Nephron progenitor cell (in vitro differentiated cells): Measurements from ENCODE around the gene HSPA9.

Experiments used
- DNase-seq: peaks from one replicate; pipeline ENCODE4 v3.0.0; 2021
- H3K27ac Mint-ChIP-seq: 2 replicates; pipeline ENCODE4 v1.8.0; 2021; ENCODE audit warnings: mild to moderate bottlenecking, moderate library complexity, mixed read lengths
- H3K27me3 Mint-ChIP-seq: 2 replicates; pipeline ENCODE4 v1.8.0; 2021; ENCODE audit warnings: mild to moderate bottlenecking, low read depth, mixed read lengths; ENCODE audit not compliant: poor library complexity
- H3K36me3 Mint-ChIP-seq: 2 replicates; pipeline ENCODE4 v1.8.0; 2021; ENCODE audit warnings: low read depth, mixed read lengths
- H3K4me1 Mint-ChIP-seq: 2 replicates; pipeline ENCODE4 v1.8.0; 2021; ENCODE audit warnings: mixed read lengths
- H3K4me3 Mint-ChIP-seq: 2 replicates; pipeline ENCODE4 v1.8.0; 2021; ENCODE audit warnings: mild to moderate bottlenecking, moderate library complexity, mixed read lengths
- H3K9me3 Mint-ChIP-seq: 2 replicates; pipeline ENCODE4 v1.8.0; 2021; ENCODE audit warnings: mild to moderate bottlenecking, moderate library complexity, mixed read lengths
- TF ChIP-seq, protein P1 (sequence below): fragments of 200-600 bp; sonication (generic); IDR thresholded peaks from 2 replicates; pipeline ENCODE4 v1.5.0; 2021; ENCODE audit warnings: antibody characterized with exemption

The HSPA9 gene

DNA sequence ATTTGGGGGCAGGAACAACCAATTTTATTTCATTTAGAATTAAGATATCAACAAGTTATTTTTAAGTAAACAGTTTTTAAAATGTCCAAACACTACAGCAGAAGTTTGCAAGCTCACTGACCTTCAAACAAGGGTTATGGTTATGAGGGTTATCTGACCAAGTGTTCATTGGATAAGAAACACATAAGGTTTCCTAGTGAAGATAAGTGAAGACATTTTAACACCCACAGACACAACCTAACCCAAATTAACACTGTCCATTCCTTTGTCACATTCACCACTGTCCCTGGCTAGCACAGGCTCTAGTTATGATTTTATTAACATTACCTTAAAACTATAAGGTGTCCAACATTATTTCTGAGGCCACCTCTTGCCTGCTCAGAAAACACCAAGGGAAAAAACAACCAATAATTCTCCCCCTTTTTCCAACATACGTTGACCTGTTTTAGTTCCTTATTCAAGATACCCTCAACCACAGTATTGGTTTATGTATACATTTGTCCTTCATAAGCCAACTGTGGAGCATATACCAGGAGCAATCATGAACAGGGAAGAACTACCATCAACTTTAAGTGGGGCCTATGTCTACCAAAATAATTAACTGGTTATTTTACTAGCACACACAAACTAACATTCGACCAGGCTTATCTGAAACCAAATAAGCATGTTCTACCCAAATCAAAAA lies 36.1 kb downstream of the HSPA9 start:
- Mint-ChIP-seq H3K36me3 (peaks cover 41% of the 10 kb centered on the region), H3K4me1 (peaks cover 29% of the 10 kb centered on the region), H3K4me3 (no peak overlapping the region), H3K27me3 (no peaks in the 10 kb centered on the region), H3K27ac (no peak overlapping the region), H3K9me3 (no peaks in the 10 kb centered on the region)
- TF ChIP-seq, protein P1, sequence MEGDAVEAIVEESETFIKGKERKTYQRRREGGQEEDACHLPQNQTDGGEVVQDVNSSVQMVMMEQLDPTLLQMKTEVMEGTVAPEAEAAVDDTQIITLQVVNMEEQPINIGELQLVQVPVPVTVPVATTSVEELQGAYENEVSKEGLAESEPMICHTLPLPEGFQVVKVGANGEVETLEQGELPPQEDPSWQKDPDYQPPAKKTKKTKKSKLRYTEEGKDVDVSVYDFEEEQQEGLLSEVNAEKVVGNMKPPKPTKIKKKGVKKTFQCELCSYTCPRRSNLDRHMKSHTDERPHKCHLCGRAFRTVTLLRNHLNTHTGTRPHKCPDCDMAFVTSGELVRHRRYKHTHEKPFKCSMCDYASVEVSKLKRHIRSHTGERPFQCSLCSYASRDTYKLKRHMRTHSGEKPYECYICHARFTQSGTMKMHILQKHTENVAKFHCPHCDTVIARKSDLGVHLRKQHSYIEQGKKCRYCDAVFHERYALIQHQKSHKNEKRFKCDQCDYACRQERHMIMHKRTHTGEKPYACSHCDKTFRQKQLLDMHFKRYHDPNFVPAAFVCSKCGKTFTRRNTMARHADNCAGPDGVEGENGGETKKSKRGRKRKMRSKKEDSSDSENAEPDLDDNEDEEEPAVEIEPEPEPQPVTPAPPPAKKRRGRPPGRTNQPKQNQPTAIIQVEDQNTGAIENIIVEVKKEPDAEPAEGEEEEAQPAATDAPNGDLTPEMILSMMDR, result no peak
- DNase-seq, result no peak

DNA sequence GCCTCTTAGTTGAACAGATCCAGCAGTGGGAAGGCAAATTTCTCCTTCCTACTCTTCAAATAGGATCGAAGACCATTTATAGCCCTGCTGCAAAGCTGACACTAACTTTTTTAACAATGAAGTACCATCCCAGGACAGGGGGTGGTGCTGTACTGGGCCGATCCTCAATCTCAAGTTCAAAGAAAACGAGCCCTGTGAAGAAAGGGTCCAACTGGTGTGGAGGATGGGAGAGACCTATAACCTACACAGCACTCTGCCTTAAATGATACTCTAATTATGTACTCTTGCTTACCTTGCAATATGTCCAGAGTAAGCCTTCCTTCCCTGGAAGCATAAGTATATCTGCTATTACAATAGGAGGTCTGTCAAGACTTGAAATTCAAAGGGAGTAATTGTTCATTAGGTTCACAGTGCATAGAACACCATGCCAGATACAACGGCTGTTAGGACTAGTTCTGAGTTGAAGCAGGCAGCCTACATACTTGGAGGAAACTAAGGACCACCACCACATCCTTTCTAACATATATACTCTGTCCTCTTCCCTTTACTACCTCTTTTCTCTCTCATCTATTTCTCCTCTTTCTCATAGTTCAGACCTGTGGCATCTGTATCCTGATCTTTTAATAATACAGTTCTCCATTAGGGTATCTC lies 38.4 kb downstream of the HSPA9 start:
- Mint-ChIP-seq H3K27ac (no peak overlapping the region), H3K27me3 (peaks cover 3% of the 10 kb centered on the region), H3K9me3 (no peaks in the 10 kb centered on the region), H3K36me3 (peaks cover 64% of the 10 kb centered on the region), H3K4me3 (no peak overlapping the region), H3K4me1 (peaks cover 22% of the 10 kb centered on the region)
- TF ChIP-seq, protein P1, result no peak
- no peak for DNase-seq

DNA sequence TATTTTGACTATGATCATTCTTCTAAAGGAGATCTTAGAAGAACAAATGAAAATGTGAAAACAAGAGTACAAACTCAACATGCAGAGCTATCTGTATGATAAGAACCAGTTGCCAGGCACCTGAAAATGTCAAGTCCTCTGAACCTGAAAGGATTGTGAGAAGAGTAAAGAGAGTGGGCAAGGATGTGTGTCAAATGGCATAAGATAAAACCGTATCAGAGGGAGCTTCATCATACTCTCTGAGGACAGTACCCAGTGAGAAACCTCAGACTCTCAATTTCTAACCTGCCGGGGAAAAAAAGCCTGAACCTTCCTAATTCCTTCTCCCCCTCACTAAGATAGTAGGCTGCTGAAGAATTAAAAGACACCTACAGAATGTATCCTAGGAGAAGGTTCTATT lies 39.0 kb downstream of the HSPA9 start:
- no peak for DNase-seq
- no peak overlapping the region for H3K4me3 Mint-ChIP-seq
- peaks cover 16% of the 10 kb centered on the region for H3K4me1 Mint-ChIP-seq
- H3K9me3 Mint-ChIP-seq, result no peaks in the 10 kb centered on the region
- TF ChIP-seq, protein P1, result no peak
- H3K27me3 Mint-ChIP-seq, result peaks cover 3% of the 10 kb centered on the region
- H3K27ac Mint-ChIP-seq, result no peak overlapping the region
- peaks cover 68% of the 10 kb centered on the region for H3K36me3 Mint-ChIP-seq

DNA sequence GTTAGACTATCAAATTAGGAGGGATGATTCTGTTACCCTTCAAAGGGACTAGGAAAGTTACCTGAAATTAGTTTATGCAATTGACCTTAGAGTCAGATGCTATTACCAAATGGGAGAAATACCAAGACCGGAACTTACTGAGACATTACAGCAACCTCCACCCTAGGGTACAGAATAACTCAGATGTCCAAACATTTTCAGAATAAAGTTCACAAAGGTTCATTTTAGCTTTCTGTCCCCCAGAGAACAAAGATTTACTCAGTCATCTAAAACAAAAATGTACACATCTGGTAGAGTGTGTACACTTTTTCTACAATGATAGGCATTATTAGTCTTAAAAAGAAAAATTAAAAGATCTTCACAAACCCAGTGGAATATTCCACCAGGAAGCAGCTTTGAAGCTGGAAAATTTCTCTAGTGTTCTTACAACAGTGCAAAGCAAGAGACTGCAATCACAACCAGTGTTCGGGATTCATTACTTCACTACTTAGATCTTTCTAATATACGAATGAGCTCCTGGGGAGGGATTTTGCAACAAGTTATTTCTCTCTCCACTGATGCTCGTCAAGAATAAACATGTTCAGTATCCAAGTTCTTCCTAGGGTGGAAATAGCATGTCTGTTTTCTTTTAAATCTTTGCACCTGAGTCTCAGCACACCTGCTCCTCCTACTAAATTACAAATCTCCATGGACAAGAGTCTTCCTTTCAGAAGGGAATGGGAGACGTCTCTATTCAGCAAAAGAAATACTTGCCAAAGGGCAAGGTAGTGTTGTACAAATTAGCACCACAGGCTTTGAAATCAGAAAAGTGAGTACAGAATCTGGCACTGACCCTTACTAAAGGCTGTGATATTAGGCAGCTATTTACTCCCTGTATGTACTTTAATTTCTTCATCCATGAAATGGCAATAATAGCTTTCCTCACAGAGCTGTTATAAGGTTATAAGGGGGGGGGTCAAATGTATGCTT lies 40.9 kb downstream of the HSPA9 start:
- TF ChIP-seq, protein P1, result no peak
- Mint-ChIP-seq H3K9me3 (no peaks in the 10 kb centered on the region), H3K27ac (no peak overlapping the region), H3K27me3 (peaks cover 3% of the 10 kb centered on the region), H3K4me1 (peaks cover 11% of the 10 kb centered on the region), H3K36me3 (peaks cover 75% of the 10 kb centered on the region), H3K4me3 (no peak overlapping the region)
- no peak for DNase-seq

DNA sequence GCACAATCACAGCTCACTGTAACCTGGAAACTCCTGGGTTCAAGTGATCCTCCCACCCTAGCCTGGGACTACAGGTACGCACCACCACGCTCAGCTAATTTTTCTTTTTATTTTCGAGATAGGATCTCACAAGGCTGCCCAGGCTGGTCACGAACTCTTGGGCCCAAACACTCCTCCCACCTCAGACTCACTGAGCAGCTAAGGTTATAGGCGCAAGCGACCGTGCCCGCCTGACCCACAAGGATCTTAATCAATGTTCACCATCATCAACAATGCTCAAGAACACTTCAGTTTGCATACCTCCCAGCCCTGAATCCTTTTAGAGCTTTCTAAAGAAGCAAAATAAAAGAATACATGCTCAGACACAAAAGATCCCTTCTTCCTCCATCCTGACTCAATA lies 45.4 kb downstream of the HSPA9 start:
- Mint-ChIP-seq H3K9me3 (no peaks in the 10 kb centered on the region), H3K27me3 (peaks cover 6% of the 10 kb centered on the region), H3K27ac (peak overlapping the region; percentile 91), H3K36me3 (peaks cover 58% of the 10 kb centered on the region), H3K4me3 (no peak overlapping the region), H3K4me1 (peaks cover 13% of the 10 kb centered on the region)
- TF ChIP-seq, protein P1, result no peak
- DNase-seq, result no peak
